Breast epithelium (tissue), 4 donors: Measurements from ENCODE around the gene E2F2. TPM values are rescaled to one million over a fixed set of nuclear protein-coding genes. Genes with fewer than 3 reads are reported as not detected.

ENCODE experiments used
- DNase-seq, 2 donors: peaks; one replicate each; pipeline ENCODE4 v3.0.0-alpha.2; 2019; ENCODE audit warnings: low spot score in 2 of 2
- H3K27ac ChIP-seq, 2 donors: fragments of 200-600 bp; sonication (generic) in 1 of 2; one replicate each; pipeline ENCODE4 v1.5.1; 2016 to 2019; ENCODE audit warnings: mild to moderate bottlenecking in 1 of 2
- H3K27me3 ChIP-seq, 2 donors: fragments of 200-600 bp; sonication (generic) in 1 of 2; one replicate each; pipeline versions ENCODE4 v1.5.1 to v1.6.0; 2017 to 2019; ENCODE audit warnings: control low read depth in 1 of 2, mild to moderate bottlenecking in 1 of 2
- H3K36me3 ChIP-seq: fragments of 200-600 bp; one replicate; pipeline ENCODE4 v1.5.1; 2019
- H3K4me1 ChIP-seq, 2 donors: fragments of 200-600 bp; sonication (generic); one replicate each; pipeline ENCODE4 v1.5.1; 2016 to 2019; ENCODE audit warnings: control low read depth in 1 of 2
- H3K4me3 ChIP-seq, 3 donors: fragments of 200-600 bp; sonication (generic); 1 replicate in 2 of 3; 2 replicates in 1 of 3; pipeline ENCODE4 v1.5.1; 2016 to 2019; ENCODE audit warnings: mild to moderate bottlenecking in 3 of 3, moderate library complexity in 2 of 3
- H3K9me3 ChIP-seq, 2 donors: fragments of 200-600 bp; sonication (generic) in 1 of 2; one replicate each; pipeline ENCODE4 v1.5.1; 2016 to 2019; ENCODE audit warnings: control low read depth in 1 of 2
- POLR2A ChIP-seq: fragments of 450-650 bp; IDR thresholded peaks from one replicate; pipeline ENCODE4 v1.6.1; 2016; ENCODE audit warnings: antibody characterized with exemption, mild to moderate bottlenecking, moderate library complexity
- POLR2AphosphoS5 ChIP-seq, 3 donors: sonication (generic); formaldehyde crosslinking; IDR thresholded peaks; one replicate each; pipeline ENCODE4 v1.6.1; 2017; ENCODE audit warnings: antibody characterized with exemption in 3 of 3
- intact Hi-C: fragments of 100-400 bp; cut with DNase I; formaldehyde crosslinking; loops from one replicate; pipeline ENCODE4 v1.15.1; 2023; ENCODE audit warnings: low total_unique reads
- total RNA-seq, 3 donors: library from RNA; depleted of rRNA; stranded (reverse); fragments of >200 nt; gene quantifications; one replicate each; pipeline ENCODE4 v1.1.0, GENCODE V29; 2016
- TF ChIP-seq, protein P1 (sequence below), 3 donors: fragments of 450-650 bp; IDR thresholded peaks; one replicate each; pipeline ENCODE4 v1.5.1; 2016 to 2017; ENCODE audit warnings: antibody characterized with exemption in 3 of 3, mild to moderate bottlenecking in 3 of 3, moderate library complexity in 3 of 3

Gene E2F2
- total RNA-seq, 3 donors from 2014 or later = under 0.01 to 0.73 (median 0.33) TPM

DNA sequence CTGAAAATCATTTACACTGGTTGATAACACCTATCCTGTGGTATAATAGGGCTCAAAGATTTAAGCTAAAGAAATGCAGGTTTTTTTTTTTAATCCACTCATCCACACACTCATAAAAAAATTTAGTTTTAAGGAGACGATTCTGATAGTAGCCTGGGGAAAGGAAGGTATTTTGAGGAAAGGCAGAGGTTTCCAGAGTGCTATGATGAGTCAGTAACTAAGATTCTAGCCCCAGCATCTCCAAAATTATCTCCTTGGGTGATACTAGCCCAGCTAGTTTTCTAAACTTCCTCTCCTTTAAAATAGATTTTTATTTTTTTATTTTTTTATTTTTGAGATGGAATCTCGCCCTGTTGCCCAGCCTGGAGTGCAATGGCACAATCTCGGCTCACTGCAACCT lies 67.7 kb downstream of the E2F2 start:
- TF ChIP-seq POLR2A (no peak), POLR2AphosphoS5 (IDR thresholded peaks at IDR 0.05) (no peak)
- TF ChIP-seq, protein P1, sequence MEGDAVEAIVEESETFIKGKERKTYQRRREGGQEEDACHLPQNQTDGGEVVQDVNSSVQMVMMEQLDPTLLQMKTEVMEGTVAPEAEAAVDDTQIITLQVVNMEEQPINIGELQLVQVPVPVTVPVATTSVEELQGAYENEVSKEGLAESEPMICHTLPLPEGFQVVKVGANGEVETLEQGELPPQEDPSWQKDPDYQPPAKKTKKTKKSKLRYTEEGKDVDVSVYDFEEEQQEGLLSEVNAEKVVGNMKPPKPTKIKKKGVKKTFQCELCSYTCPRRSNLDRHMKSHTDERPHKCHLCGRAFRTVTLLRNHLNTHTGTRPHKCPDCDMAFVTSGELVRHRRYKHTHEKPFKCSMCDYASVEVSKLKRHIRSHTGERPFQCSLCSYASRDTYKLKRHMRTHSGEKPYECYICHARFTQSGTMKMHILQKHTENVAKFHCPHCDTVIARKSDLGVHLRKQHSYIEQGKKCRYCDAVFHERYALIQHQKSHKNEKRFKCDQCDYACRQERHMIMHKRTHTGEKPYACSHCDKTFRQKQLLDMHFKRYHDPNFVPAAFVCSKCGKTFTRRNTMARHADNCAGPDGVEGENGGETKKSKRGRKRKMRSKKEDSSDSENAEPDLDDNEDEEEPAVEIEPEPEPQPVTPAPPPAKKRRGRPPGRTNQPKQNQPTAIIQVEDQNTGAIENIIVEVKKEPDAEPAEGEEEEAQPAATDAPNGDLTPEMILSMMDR (IDR thresholded peaks at IDR 0.05) = no peak
- no peaks in the 10 kb centered on the region for H3K36me3 ChIP-seq
- intact Hi-C loops = no loop called here
- H3K27ac ChIP-seq = no peak overlapping the region
- H3K4me1 ChIP-seq = no peaks in the 10 kb centered on the region
- no peaks in the 10 kb centered on the region for H3K27me3 ChIP-seq
- no peak overlapping the region for H3K4me3 ChIP-seq
- no peaks in the 10 kb centered on the region for H3K9me3 ChIP-seq
- DNase-seq = no peak

DNA sequence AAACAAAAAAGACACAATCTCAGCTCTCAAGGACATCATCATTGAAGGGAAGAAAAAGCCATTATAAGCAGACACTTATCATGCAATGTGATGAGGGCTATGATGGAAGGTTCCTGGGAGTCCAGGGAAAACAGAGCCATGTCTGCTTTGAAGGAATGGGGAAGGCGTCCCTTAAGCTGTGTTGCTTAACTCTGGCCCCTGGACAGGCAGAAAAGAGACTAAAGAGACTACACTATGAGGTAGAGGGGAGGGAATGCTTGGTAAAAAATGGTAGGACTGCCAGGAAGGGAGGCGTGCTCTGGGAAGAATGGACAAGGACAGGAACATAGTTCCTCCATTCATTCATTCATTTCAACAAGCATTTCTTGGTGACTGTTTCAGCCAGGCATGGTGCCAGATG lies 68.3 kb downstream of the E2F2 start:
- DNase-seq = no peak
- no peak for TF ChIP-seq POLR2A
- TF ChIP-seq, protein P1 (IDR thresholded peaks at IDR 0.05) = no peak
- no peak for TF ChIP-seq POLR2AphosphoS5 (IDR thresholded peaks at IDR 0.05)
- intact Hi-C loops = no loop called here
- Histone ChIP-seq H3K27ac (no peak overlapping the region), H3K9me3 (no peaks in the 10 kb centered on the region), H3K36me3 (no peaks in the 10 kb centered on the region), H3K4me1 (no peaks in the 10 kb centered on the region), H3K4me3 (no peak overlapping the region), H3K27me3 (no peaks in the 10 kb centered on the region)

DNA sequence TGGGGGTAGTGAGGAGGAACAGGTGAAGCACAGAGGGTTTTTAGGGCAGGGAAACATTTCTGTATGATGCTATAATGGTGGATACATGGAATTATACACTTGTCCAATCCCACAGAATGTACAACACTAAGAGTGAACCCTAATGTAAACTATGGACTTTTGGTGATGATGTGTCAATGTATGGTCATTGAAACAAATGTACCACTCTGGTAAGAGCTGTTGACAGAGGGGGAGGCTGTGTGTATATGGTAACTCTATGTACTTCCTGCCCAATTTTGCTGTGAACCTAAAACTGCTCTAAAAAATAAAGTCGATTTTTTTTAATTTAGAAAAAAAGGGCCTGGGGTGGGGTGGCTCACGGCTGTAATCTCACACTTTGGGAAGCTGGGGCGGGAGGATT lies 70.0 kb downstream of the E2F2 start:
- TF ChIP-seq POLR2A = no peak
- no peak for DNase-seq
- Histone ChIP-seq H3K4me1 (peaks cover 0 to 4% of the 10 kb centered on the region in 2 donors), H3K9me3 (no peaks in the 10 kb centered on the region), H3K4me3 (no peak overlapping the region), H3K27me3 (no peaks in the 10 kb centered on the region), H3K36me3 (no peaks in the 10 kb centered on the region), H3K27ac (no peak overlapping the region)
- intact Hi-C loops = no loop called here

DNA sequence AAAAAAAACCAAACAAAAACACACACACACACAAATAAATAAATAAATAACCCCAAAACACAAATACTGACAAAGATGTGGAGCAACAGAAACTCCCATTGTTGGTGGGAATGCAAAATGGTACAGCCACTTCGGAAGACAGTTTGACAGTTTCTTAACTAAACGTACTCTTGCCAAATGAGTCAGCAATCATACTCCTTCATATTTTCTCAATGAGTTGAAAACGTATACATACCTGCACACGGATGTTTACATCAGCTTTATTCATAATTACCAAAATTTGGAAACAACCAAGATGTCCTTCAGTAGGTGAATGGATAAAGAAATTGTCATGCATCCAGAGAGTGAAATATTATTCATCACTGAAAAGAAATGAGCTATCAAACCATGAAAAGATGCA lies 70.5 kb downstream of the E2F2 start:
- intact Hi-C loops = no loop called here
- no peak for DNase-seq
- Histone ChIP-seq H3K9me3 (no peaks in the 10 kb centered on the region), H3K36me3 (no peaks in the 10 kb centered on the region), H3K27me3 (no peaks in the 10 kb centered on the region), H3K27ac (no peak overlapping the region), H3K4me3 (no peak overlapping the region), H3K4me1 (peaks cover 0 to 4% of the 10 kb centered on the region in 2 donors)
- TF ChIP-seq POLR2A (no peak), POLR2AphosphoS5 (IDR thresholded peaks at IDR 0.05) (no peak)
- TF ChIP-seq, protein P1 (IDR thresholded peaks at IDR 0.05) = no peak

DNA sequence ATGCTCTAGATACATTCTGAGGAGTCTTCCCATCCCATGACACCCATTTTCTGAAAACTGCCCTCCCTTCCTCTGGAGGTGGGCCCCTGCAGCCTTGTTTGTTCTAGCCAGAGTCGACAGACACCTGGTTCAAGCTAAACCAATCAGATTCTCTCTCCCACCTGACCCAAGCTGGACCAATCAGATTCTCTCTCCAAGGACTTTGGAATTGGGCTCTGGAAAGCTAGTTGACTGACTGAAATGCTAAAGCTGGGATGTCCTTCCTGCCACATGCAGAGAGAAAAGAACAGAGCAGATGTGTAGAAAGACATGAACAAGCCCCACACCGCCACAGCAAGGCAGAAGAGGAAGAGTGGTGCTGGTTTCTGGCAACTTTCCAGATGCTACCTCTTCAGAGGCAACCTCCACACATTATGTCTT lies 71.7 kb downstream of the E2F2 start:
- Histone ChIP-seq H3K4me3 (no peak overlapping the region), H3K4me1 (peaks cover 0 to 4% of the 10 kb centered on the region in 2 donors), H3K27me3 (no peaks in the 10 kb centered on the region), H3K9me3 (no peaks in the 10 kb centered on the region), H3K27ac (no peak overlapping the region), H3K36me3 (no peaks in the 10 kb centered on the region)
- no peak for DNase-seq
- TF ChIP-seq POLR2AphosphoS5 (IDR thresholded peaks at IDR 0.05) (no peak), POLR2A (no peak)
- TF ChIP-seq, protein P1 (IDR thresholded peaks at IDR 0.05) = no peak
- intact Hi-C loops = no loop called here

Other genes with a start within 250 kb of the E2F2 start
- 100 to 1,000 TPM in 2 of 3 donors, 10 to 100 TPM in 1; 56.6 to 114 (median 109) TPM for gene HNRNPR, start 186.9 kb downstream of the E2F2 start, total RNA-seq
- 10 to 100 TPM; 19.5 to 36.6 (median 23.9) TPM for gene ZNF436, start 161.4 kb downstream of the E2F2 start, total RNA-seq
- gene TCEA3, start 106.5 kb downstream of the E2F2 start, total RNA-seq = 10 to 100 TPM in 2 of 3 donors, 1 to 10 TPM in 1; 8.5 to 38.0 (median 31.2) TPM
- gene ASAP3, start 47.1 kb downstream of the E2F2 start, total RNA-seq = 10 to 100 TPM; 47.7 to 61.6 (median 54.9) TPM
- 100 to 1,000 TPM in 1 of 3 donors, 10 to 100 TPM in 2; 79.9 to 133 (median 90.9) TPM for gene ID3, start 28.3 kb upstream of the E2F2 start, total RNA-seq
- 1,000 to 10,000 TPM; 1,191 to 1,487 (median 1,340) TPM for gene RPL11, start 160.6 kb upstream of the E2F2 start, total RNA-seq
- gene ELOA, start 212.2 kb upstream of the E2F2 start, total RNA-seq = 10 to 100 TPM; 30.3 to 61.9 (median 32.8) TPM
- 10 to 100 TPM; 46.9 to 62.8 (median 60.3) TPM for gene PITHD1, start 247.2 kb upstream of the E2F2 start, total RNA-seq